ENCODE measurements around the gene CDC42BPG. TPM values are rescaled to one million over a fixed set of nuclear protein-coding genes. Genes with fewer than 3 reads are reported as not detected.

Gene CDC42BPG
- polyA plus RNA-seq, 2 donors, result 17.5 to 30.7 TPM

GRCh38 chr11:64858467-64859263 lies 14.2 kb upstream of the CDC42BPG start:
- Histone ChIP-seq H3K27me3 (ENCODE audit: control insufficient read depth in 1 of 2, insufficient read depth in 2 of 2, low read length in 2 of 2) (no peaks in the 10 kb centered on the region), H3K4me3 (ENCODE audit: low read depth in 1 of 2, low read length in 2 of 2) (no peak overlapping the region), H3K4me1 (ENCODE audit: control insufficient read depth in 2 of 2, insufficient read depth in 2 of 2, low read length in 1 of 2) (peaks cover 37 to 50% of the 10 kb centered on the region in 2 donors), H3K27ac (ENCODE audit: low read depth in 2 of 2, low read length in 1 of 2) (peak overlapping the region; percentile 29 to 62), H3K9me3 (ENCODE audit: control insufficient read depth in 2 of 2, insufficient read depth in 1 of 2, low read depth in 1 of 2, low read length in 1 of 2) (no peaks in the 10 kb centered on the region), H3K36me3 (ENCODE audit: control insufficient read depth in 2 of 2, insufficient read depth in 2 of 2, low read length in 1 of 2) (peaks cover 0 to 26% of the 10 kb centered on the region in 2 donors)
- WGBS, 2 donors, result 56 to 61% methylated on average over 19 of the region's 19 CpGs

DNA sequence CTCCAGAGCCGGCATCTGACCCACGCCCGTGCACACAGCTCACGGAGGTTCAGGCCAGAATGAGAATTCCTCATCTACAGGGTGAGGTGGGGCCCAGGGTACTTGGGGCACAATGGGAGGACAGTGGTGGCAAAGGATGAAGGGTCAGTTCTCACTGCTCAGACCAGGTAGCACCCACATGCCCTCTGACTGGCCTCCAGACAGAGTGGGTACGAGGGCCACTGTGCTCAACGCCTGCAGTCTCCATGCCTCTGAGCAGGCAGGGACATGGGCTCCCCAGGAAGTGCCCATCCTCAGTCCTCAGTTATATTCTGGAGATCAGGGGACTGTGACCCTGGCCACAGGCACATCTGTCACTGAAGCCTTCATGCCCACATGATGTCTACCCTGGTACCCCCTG lies 13.0 kb upstream of the CDC42BPG start:
- peaks cover 0 to 29% of the 10 kb centered on the region in 2 donors for H3K36me3 ChIP-seq (ENCODE audit: control insufficient read depth in 2 of 2, insufficient read depth in 2 of 2, low read length in 1 of 2)
- WGBS, 2 donors, result 93 to 96% methylated on average over 6 of the region's 6 CpGs
- no peak overlapping the region for H3K4me3 ChIP-seq (ENCODE audit: low read depth in 1 of 2, low read length in 2 of 2)
- no peaks in the 10 kb centered on the region for H3K27me3 ChIP-seq (ENCODE audit: control insufficient read depth in 1 of 2, insufficient read depth in 2 of 2, low read length in 2 of 2)
- H3K9me3 ChIP-seq (ENCODE audit: control insufficient read depth in 2 of 2, insufficient read depth in 1 of 2, low read depth in 1 of 2, low read length in 1 of 2), result no peaks in the 10 kb centered on the region
- H3K4me1 ChIP-seq (ENCODE audit: control insufficient read depth in 2 of 2, insufficient read depth in 2 of 2, low read length in 1 of 2), result peaks cover 29 to 43% of the 10 kb centered on the region in 2 donors
- peak overlapping the region; percentile 33 to 66 for H3K27ac ChIP-seq (ENCODE audit: low read depth in 2 of 2, low read length in 1 of 2)

DNA sequence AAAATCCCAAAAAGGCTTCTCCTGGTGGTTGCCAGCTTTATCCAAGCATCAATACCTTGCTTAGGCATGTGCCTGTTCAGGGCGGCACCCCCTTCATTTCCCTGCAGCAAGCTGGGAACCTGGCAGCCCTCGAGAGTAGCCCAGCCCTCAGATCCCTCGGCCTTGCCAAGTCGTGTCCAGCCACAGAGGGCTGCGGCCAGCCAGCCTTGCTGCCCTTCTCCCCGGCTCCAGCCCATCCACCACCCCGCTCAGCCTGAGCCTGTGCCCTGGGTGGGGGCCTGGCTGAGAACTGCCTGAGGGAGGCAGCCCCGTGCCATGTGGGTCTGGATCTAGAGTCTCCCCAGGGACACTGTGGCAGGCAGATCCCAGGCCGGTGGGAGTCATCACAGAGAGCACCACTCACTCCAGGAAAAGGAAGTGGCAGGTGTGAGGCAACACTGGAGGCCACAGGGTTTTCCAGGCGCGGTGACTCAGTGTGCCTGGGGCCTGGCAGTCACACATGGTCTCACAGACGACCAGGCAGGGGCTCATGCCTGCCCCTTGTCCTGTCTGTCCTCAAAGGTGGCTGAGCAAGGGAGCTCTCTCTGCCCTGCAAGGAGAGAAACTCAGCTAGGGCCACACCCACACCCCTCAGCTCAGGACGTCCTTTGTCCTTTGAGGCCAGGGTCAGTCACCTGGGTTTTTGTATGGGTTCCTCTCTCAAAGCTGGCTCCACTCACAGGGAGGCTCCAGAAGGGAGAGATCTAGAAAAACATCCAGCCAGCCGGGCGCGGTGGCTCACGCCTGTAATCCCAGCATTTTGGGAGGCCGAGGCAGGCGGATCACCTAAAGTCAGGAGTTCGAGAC lies 12.2 kb upstream of the CDC42BPG start:
- H3K27me3 ChIP-seq (ENCODE audit: control insufficient read depth in 1 of 2, insufficient read depth in 2 of 2, low read length in 2 of 2), result no peaks in the 10 kb centered on the region
- peak overlapping the region; percentile 83 to 96 for H3K27ac ChIP-seq (ENCODE audit: low read depth in 2 of 2, low read length in 1 of 2)
- H3K4me3 ChIP-seq (ENCODE audit: low read depth in 1 of 2, low read length in 2 of 2), result no peak overlapping the region
- H3K36me3 ChIP-seq (ENCODE audit: control insufficient read depth in 2 of 2, insufficient read depth in 2 of 2, low read length in 1 of 2), result peaks cover 0 to 29% of the 10 kb centered on the region in 2 donors
- H3K4me1 ChIP-seq (ENCODE audit: control insufficient read depth in 2 of 2, insufficient read depth in 2 of 2, low read length in 1 of 2), result peaks cover 29 to 43% of the 10 kb centered on the region in 2 donors
- 46 to 57% methylated on average over 20 of the region's 20 CpGs for WGBS, 2 donors
- H3K9me3 ChIP-seq (ENCODE audit: control insufficient read depth in 2 of 2, insufficient read depth in 1 of 2, low read depth in 1 of 2, low read length in 1 of 2), result no peaks in the 10 kb centered on the region

GRCh38 chr11:64855596-64856304 lies 11.3 kb upstream of the CDC42BPG start:
- Histone ChIP-seq H3K4me1 (ENCODE audit: control insufficient read depth in 2 of 2, insufficient read depth in 2 of 2, low read length in 1 of 2) (peaks cover 29 to 48% of the 10 kb centered on the region in 2 donors), H3K27ac (ENCODE audit: low read depth in 2 of 2, low read length in 1 of 2) (peak overlapping the region; percentile 83 to 96), H3K4me3 (ENCODE audit: low read depth in 1 of 2, low read length in 2 of 2) (no peak overlapping the region), H3K27me3 (ENCODE audit: control insufficient read depth in 1 of 2, insufficient read depth in 2 of 2, low read length in 2 of 2) (no peaks in the 10 kb centered on the region), H3K9me3 (ENCODE audit: control insufficient read depth in 2 of 2, insufficient read depth in 1 of 2, low read depth in 1 of 2, low read length in 1 of 2) (no peaks in the 10 kb centered on the region), H3K36me3 (ENCODE audit: control insufficient read depth in 2 of 2, insufficient read depth in 2 of 2, low read length in 1 of 2) (peaks cover 0 to 29% of the 10 kb centered on the region in 2 donors)
- WGBS, 2 donors, result 70 to 72% methylated on average over 16 to 20 of the region's 22 CpGs

DNA sequence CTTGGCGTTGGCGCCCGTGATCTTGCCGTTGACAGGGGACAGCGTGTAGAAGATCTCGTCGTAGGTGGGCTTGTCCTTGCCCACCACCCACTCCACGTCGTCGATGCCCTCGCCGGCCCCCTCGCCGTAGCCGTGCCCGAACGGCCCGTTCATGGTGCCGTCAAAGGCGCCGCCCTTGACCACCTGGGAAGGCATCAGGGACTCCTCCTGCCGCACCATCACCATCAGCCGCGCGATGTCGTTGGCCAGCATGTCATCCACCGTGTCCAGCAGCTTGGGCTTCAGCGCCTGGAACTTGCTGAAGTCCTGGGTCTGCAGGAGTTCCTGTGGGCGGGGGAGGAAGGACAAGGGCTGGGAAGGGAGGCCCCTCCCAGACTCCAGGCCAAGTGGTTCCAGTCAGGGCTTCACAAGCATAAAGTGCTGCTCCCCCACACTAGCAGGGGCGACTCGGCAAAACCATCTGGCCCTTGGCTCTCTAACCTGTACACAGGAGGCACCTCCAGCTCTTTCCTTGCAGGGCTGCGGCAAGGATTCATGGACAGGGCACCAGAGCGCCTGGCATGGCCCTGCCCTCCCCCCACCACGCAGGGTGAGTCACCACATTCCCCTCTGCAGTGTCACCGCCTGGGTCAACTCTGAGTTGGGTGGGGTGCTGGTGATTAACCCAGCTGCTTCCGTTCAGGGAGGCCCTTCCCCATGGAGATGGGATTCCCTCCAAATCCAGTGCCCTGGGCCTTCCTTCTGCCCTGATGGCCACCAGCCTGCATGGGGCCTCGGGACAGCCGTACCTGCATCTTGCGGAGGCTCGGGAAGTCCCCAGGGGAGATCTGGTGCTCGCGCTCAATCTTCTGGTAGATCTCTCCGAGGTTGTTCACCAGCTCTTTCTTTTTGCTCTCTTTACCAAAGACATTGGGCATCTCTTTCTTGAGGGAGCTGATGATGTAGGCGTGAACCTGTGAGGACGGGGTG lies 10.4 kb upstream of the CDC42BPG start:
- Histone ChIP-seq H3K9me3 (ENCODE audit: control insufficient read depth in 2 of 2, insufficient read depth in 1 of 2, low read depth in 1 of 2, low read length in 1 of 2) (no peaks in the 10 kb centered on the region), H3K36me3 (ENCODE audit: control insufficient read depth in 2 of 2, insufficient read depth in 2 of 2, low read length in 1 of 2) (peaks cover 0 to 25% of the 10 kb centered on the region in 2 donors), H3K27me3 (ENCODE audit: control insufficient read depth in 1 of 2, insufficient read depth in 2 of 2, low read length in 2 of 2) (no peaks in the 10 kb centered on the region), H3K27ac (ENCODE audit: low read depth in 2 of 2, low read length in 1 of 2) (peak overlapping the region; percentile 73 to 96), H3K4me1 (ENCODE audit: control insufficient read depth in 2 of 2, insufficient read depth in 2 of 2, low read length in 1 of 2) (peaks cover 29 to 48% of the 10 kb centered on the region in 2 donors), H3K4me3 (ENCODE audit: low read depth in 1 of 2, low read length in 2 of 2) (no peak overlapping the region)
- WGBS, 2 donors, result 64 to 74% methylated on average over 45 of the region's 45 CpGs

DNA sequence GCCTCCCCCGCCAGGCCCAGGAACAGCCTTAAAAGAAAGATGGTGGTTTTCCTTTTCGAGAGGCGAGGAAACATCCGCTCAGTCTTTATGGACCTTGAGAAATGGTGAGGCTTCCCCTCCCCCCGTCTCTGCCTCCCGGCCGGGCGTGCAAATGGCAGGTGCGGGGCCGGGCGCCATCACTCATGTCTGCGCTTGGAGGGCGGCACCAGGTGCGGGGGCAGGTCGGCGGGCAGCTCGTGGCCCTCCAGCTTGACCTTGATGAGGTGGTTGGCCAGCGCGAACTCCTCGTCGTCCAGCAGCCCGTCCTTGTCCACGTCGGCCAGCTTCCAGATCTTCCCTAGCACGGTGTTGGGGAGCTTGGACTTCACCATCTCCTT lies 9.7 kb upstream of the CDC42BPG start:
- H3K4me1 ChIP-seq (ENCODE audit: control insufficient read depth in 2 of 2, insufficient read depth in 2 of 2, low read length in 1 of 2), result peaks cover 29 to 52% of the 10 kb centered on the region in 2 donors
- no peaks in the 10 kb centered on the region for H3K9me3 ChIP-seq (ENCODE audit: control insufficient read depth in 2 of 2, insufficient read depth in 1 of 2, low read depth in 1 of 2, low read length in 1 of 2)
- 93 to 95% methylated on average over 25 of the region's 25 CpGs for WGBS, 2 donors
- H3K27me3 ChIP-seq (ENCODE audit: control insufficient read depth in 1 of 2, insufficient read depth in 2 of 2, low read length in 2 of 2), result no peaks in the 10 kb centered on the region
- no peak overlapping the region for H3K4me3 ChIP-seq (ENCODE audit: low read depth in 1 of 2, low read length in 2 of 2)
- peaks cover 0 to 22% of the 10 kb centered on the region in 2 donors for H3K36me3 ChIP-seq (ENCODE audit: control insufficient read depth in 2 of 2, insufficient read depth in 2 of 2, low read length in 1 of 2)
- peak overlapping the region; percentile 73 to 96 for H3K27ac ChIP-seq (ENCODE audit: low read depth in 2 of 2, low read length in 1 of 2)

- Histone ChIP-seq H3K36me3 (ENCODE audit: control insufficient read depth in 2 of 2, insufficient read depth in 2 of 2, low read length in 1 of 2) (peaks cover 0 to 18% of the 10 kb centered on the region in 2 donors), H3K4me3 (ENCODE audit: low read depth in 1 of 2, low read length in 2 of 2) (no peak overlapping the region), H3K4me1 (ENCODE audit: control insufficient read depth in 2 of 2, insufficient read depth in 2 of 2, low read length in 1 of 2) (peaks cover 29 to 51% of the 10 kb centered on the region in 2 donors), H3K27ac (ENCODE audit: low read depth in 2 of 2, low read length in 1 of 2) (peak overlapping the region in 1 of 2 donors; percentile 45), H3K9me3 (ENCODE audit: control insufficient read depth in 2 of 2, insufficient read depth in 1 of 2, low read depth in 1 of 2, low read length in 1 of 2) (no peaks in the 10 kb centered on the region), H3K27me3 (ENCODE audit: control insufficient read depth in 1 of 2, insufficient read depth in 2 of 2, low read length in 2 of 2) (no peaks in the 10 kb centered on the region)
- WGBS, 2 donors, result 69 to 74% methylated on average over 25 to 27 of the region's 27 CpGs
Measured at GRCh38 chr11:64853709-64854108, 9.3 kb upstream of the CDC42BPG start.

GRCh38 chr11:64852804-64853509 lies 8.5 kb upstream of the CDC42BPG start:
- H3K4me3 ChIP-seq (ENCODE audit: low read depth in 1 of 2, low read length in 2 of 2), result no peak overlapping the region
- H3K36me3 ChIP-seq (ENCODE audit: control insufficient read depth in 2 of 2, insufficient read depth in 2 of 2, low read length in 1 of 2), result peaks cover 0 to 17% of the 10 kb centered on the region in 2 donors
- peaks cover 29 to 52% of the 10 kb centered on the region in 2 donors for H3K4me1 ChIP-seq (ENCODE audit: control insufficient read depth in 2 of 2, insufficient read depth in 2 of 2, low read length in 1 of 2)
- no peaks in the 10 kb centered on the region for H3K27me3 ChIP-seq (ENCODE audit: control insufficient read depth in 1 of 2, insufficient read depth in 2 of 2, low read length in 2 of 2)
- peak overlapping the region in 1 of 2 donors; percentile 25 for H3K27ac ChIP-seq (ENCODE audit: low read depth in 2 of 2, low read length in 1 of 2)
- 73 to 76% methylated on average over 24 of the region's 24 CpGs for WGBS, 2 donors
- no peaks in the 10 kb centered on the region for H3K9me3 ChIP-seq (ENCODE audit: control insufficient read depth in 2 of 2, insufficient read depth in 1 of 2, low read depth in 1 of 2, low read length in 1 of 2)

All from esophagus (tissue), 2 donors.